Measurements from ENCODE around the gene COMMD8. TPM values are rescaled to one million over a fixed set of nuclear protein-coding genes. Genes with fewer than 3 reads are reported as not detected.

The COMMD8 gene
- total RNA-seq, 4 donors from 2014 or later: 9.0 to 13.5 (median 10.5) TPM

- Histone ChIP-seq H3K9me3 (no peaks in the 10 kb centered on the region), H3K4me1 (no peaks in the 10 kb centered on the region), H3K27me3 (no peaks in the 10 kb centered on the region), H3K27ac (no peak overlapping the region), H3K4me3 (no peak overlapping the region), H3K36me3 (peaks cover 0 to 10% (median 0%) of the 10 kb centered on the region in 3 donors)
- no peak for DNase-seq (ENCODE audit: low spot score in 2 of 2)
- no peak for TF ChIP-seq POLR2A (IDR thresholded peaks at IDR 0.05)
- TF ChIP-seq CTCF (IDR thresholded peaks at IDR 0.05): no peak
- TF ChIP-seq EP300 (IDR thresholded peaks at IDR 0.05): no peak
- 72 to 81% methylated on average over 2 of the region's 2 CpGs for WGBS, 2 donors
Measured at GRCh38 chr4:47444031-47444430, 19.5 kb downstream of the COMMD8 start.

- peaks cover 0 to 5% (median 0%) of the 10 kb centered on the region in 3 donors for H3K36me3 ChIP-seq
- WGBS, 2 donors: 70 to 77% methylated on average over 5 of the region's 5 CpGs
- no peaks in the 10 kb centered on the region for H3K27me3 ChIP-seq
- H3K9me3 ChIP-seq: no peaks in the 10 kb centered on the region
- no peak overlapping the region for H3K4me3 ChIP-seq
- H3K27ac ChIP-seq: no peak overlapping the region
- no peak for DNase-seq (ENCODE audit: low spot score in 2 of 2)
- TF ChIP-seq POLR2A (IDR thresholded peaks at IDR 0.05): no peak
- no peaks in the 10 kb centered on the region for H3K4me1 ChIP-seq
Measured at GRCh38 chr4:47442980-47443379, 20.5 kb downstream of the COMMD8 start.

- DNase-seq (ENCODE audit: low spot score in 2 of 2): no peak
- H3K36me3 ChIP-seq: no peaks in the 10 kb centered on the region
- H3K4me1 ChIP-seq: no peaks in the 10 kb centered on the region
- H3K27ac ChIP-seq: no peak overlapping the region
- TF ChIP-seq POLR2A (IDR thresholded peaks at IDR 0.05): no peak
- no peak for TF ChIP-seq EP300 (IDR thresholded peaks at IDR 0.05)
- TF ChIP-seq CTCF (IDR thresholded peaks at IDR 0.05): no peak
- H3K9me3 ChIP-seq: no peaks in the 10 kb centered on the region
- H3K4me3 ChIP-seq: no peak overlapping the region
- no peaks in the 10 kb centered on the region for H3K27me3 ChIP-seq
Measured at GRCh38 chr4:47434931-47435330, 28.6 kb downstream of the COMMD8 start.

- H3K4me3 ChIP-seq: no peak overlapping the region
- DNase-seq (ENCODE audit: low spot score in 2 of 2): no peak
- TF ChIP-seq POLR2A (IDR thresholded peaks at IDR 0.05): no peak
- no peak for TF ChIP-seq EP300 (IDR thresholded peaks at IDR 0.05)
- TF ChIP-seq CTCF (IDR thresholded peaks at IDR 0.05): no peak
- H3K4me1 ChIP-seq: no peaks in the 10 kb centered on the region
- 77 to 78% methylated on average over 1 of the region's 1 CpG for WGBS, 2 donors
- no peaks in the 10 kb centered on the region for H3K36me3 ChIP-seq
- no peak overlapping the region for H3K27ac ChIP-seq
- no peaks in the 10 kb centered on the region for H3K27me3 ChIP-seq
- H3K9me3 ChIP-seq: no peaks in the 10 kb centered on the region
Measured at GRCh38 chr4:47432749-47433148, 30.8 kb downstream of the COMMD8 start.

GRCh38 chr4:47427935-47428334 is 35.6 kb downstream of the COMMD8 start:
- Histone ChIP-seq H3K27ac (no peak overlapping the region), H3K4me3 (no peak overlapping the region), H3K27me3 (no peaks in the 10 kb centered on the region), H3K9me3 (no peaks in the 10 kb centered on the region), H3K36me3 (no peaks in the 10 kb centered on the region), H3K4me1 (no peaks in the 10 kb centered on the region)
- no peak for TF ChIP-seq CTCF (IDR thresholded peaks at IDR 0.05)
- TF ChIP-seq EP300 (IDR thresholded peaks at IDR 0.05): no peak
- no peak for TF ChIP-seq POLR2A (IDR thresholded peaks at IDR 0.05)
- 92 to 95% methylated on average over 2 of the region's 2 CpGs for WGBS, 2 donors
- DNase-seq (ENCODE audit: low spot score in 2 of 2): no peak

- no peak for TF ChIP-seq POLR2A (IDR thresholded peaks at IDR 0.05)
- no peak for TF ChIP-seq EP300 (IDR thresholded peaks at IDR 0.05)
- no peak for TF ChIP-seq CTCF (IDR thresholded peaks at IDR 0.05)
- no peak for DNase-seq (ENCODE audit: low spot score in 2 of 2)
- no peaks in the 10 kb centered on the region for H3K9me3 ChIP-seq
- no peaks in the 10 kb centered on the region for H3K27me3 ChIP-seq
- H3K4me1 ChIP-seq: no peaks in the 10 kb centered on the region
- 94 to 95% methylated on average over 25 of the region's 25 CpGs for WGBS, 2 donors
- H3K27ac ChIP-seq: no peak overlapping the region
- H3K36me3 ChIP-seq: no peaks in the 10 kb centered on the region
- H3K4me3 ChIP-seq: no peak overlapping the region
Measured at GRCh38 chr4:47425628-47426027, 37.9 kb downstream of the COMMD8 start.
